HepG2 (cell line): ENCODE data around the gene AMZ2. TPM values are rescaled to one million over a fixed set of nuclear protein-coding genes. Genes with fewer than 3 reads are reported as not detected.

ENCODE experiments used
- ATAC-seq: fragments of 200-7000 bp; cut with Tn5 transposase; 3 replicates; pipeline ENCODE4 v1.9.1; 2020; ENCODE audit warnings: mild to moderate bottlenecking, moderate library complexity
- BruUV-seq: library from RNA; stranded (reverse); fragments of 400-500 nt; replicated peaks from 2 replicates; lab custom pipeline; 2021; lab: Mats Ljungman, UMichigan
- CTCF ChIA-PET: fragments of 300-600 bp; formaldehyde crosslinking; extraction: SDS; loops from one replicate; lab custom pipeline; 2021; ENCODE audit warnings: low total read pairs, inconsistent platforms, low intra/inter-chr PET ratio; lab: Yijun Ruan, JAX
- POLR2A ChIA-PET: fragments of 350-600 bp; sonication (Branson Sonifier 250); formaldehyde crosslinking; loops from one replicate; lab custom pipeline; 2020; ENCODE audit warnings: antibody characterized with exemption, inconsistent platforms; lab: Yijun Ruan, JAX
- DNase-seq: peaks from one replicate; pipeline ENCODE4 v3.0.0-alpha.2; 2015; ENCODE audit warnings: low spot score
- FAIRE-seq: peaks from 3 replicates; lab custom pipeline; 2011; peaks lifted over from hg19 to GRCh38; lab: Jason Lieb, UNC
- H2AFZ ChIP-seq: one replicate; pipeline ENCODE4 v1.6.1; 2011; ENCODE audit warnings: low read length, inconsistent platforms
- H3K27ac ChIP-seq: fragments of 300-600 bp; 3 replicates; pipeline ENCODE4 v1.8.0; 2011; ENCODE audit warnings: mixed run types, mild to moderate bottlenecking, mixed read lengths, low read length, inconsistent platforms; ENCODE audit not compliant: insufficient read depth; ENCODE audit errors: extremely low read length
- H3K27me3 ChIP-seq, 2 experiments: fragments of 200-600 bp in 1 of 2; 2 replicates in 1 of 2; 3 replicates in 1 of 2; pipeline versions ENCODE4 v1.6.0 to v1.8.0; 2011; ENCODE audit warnings: low read length in 2 of 2, mild to moderate bottlenecking in 2 of 2, moderate library complexity in 2 of 2, inconsistent platforms in 1 of 2; ENCODE audit not compliant: insufficient read depth in 2 of 2, control insufficient read depth in 1 of 2
- H3K36me3 ChIP-seq, 2 experiments: fragments of 200-600 bp in 1 of 2; replicated peaks in 1 of 2; 2 replicates in 1 of 2; 3 replicates in 1 of 2; pipeline versions ENCODE4 v1.5.1 to v1.8.0; 2011; ENCODE audit warnings: low read length in 2 of 2, inconsistent platforms in 1 of 2; ENCODE audit not compliant: insufficient read depth in 2 of 2, control insufficient read depth in 1 of 2
- H3K4me1 ChIP-seq: 2 replicates; pipeline ENCODE4 v1.5.1; 2012; ENCODE audit warnings: low read length, inconsistent platforms; ENCODE audit not compliant: insufficient read depth
- H3K4me2 ChIP-seq: 2 replicates; pipeline ENCODE4 v1.6.0; 2011; ENCODE audit warnings: low read depth, low read length, inconsistent platforms
- H3K4me3 ChIP-seq, 3 experiments: fragments of 200-600 bp in 1 of 3; sonication (generic), shearing (Covaris generic) in 1 of 3; replicated peaks in 1 of 3; 2 replicates each; pipeline ENCODE4 v1.5.1; 2011 to 2016; ENCODE audit warnings: low read length in 3 of 3, inconsistent platforms in 2 of 3, low read depth in 2 of 3, mild to moderate bottlenecking in 2 of 3, control low read depth in 1 of 3, mixed read lengths in 1 of 3; ENCODE audit not compliant: insufficient read depth in 1 of 3
- H3K79me2 ChIP-seq: one replicate; pipeline ENCODE4 v1.6.1; 2011; ENCODE audit warnings: low read length, inconsistent platforms; ENCODE audit not compliant: insufficient read depth
- H3K9ac ChIP-seq: 2 replicates; pipeline ENCODE4 v1.6.0; 2011; ENCODE audit warnings: mild to moderate bottlenecking, low read depth, low read length, inconsistent platforms; ENCODE audit not compliant: insufficient read depth
- H3K9me3 ChIP-seq: 2 replicates; pipeline ENCODE4 v1.5.1; 2012; ENCODE audit warnings: mild to moderate bottlenecking, low read length
- H4K20me1 ChIP-seq: 2 replicates; pipeline ENCODE4 v1.6.0; 2011; ENCODE audit warnings: inconsistent platforms, mild to moderate bottlenecking, low read length, moderate library complexity; ENCODE audit not compliant: insufficient read depth
- BHLHE40 ChIP-seq: IDR thresholded peaks from 2 replicates; pipeline ENCODE4 v1.6.1; 2011; ENCODE audit warnings: low read length, improper control_type of control experiment
- CBX5 ChIP-seq: sonication (generic); formaldehyde crosslinking; IDR thresholded peaks from 2 replicates; pipeline ENCODE4 v1.4.0; 2020; ENCODE audit warnings: missing genetic modification reagents, borderline replicate concordance
- HNF4A ChIP-seq: sonication (generic); formaldehyde crosslinking; IDR thresholded peaks from 2 replicates; pipeline ENCODE4 v1.4.0; 2020; ENCODE audit warnings: missing genetic modification reagents
- ISX ChIP-seq: sonication (generic); formaldehyde crosslinking; conservative IDR thresholded peaks from 2 replicates; pipeline ENCODE4 v1.5.0; 2020; ENCODE audit warnings: missing genetic modification reagents
- MZF1 ChIP-seq: sonication (generic); formaldehyde crosslinking; IDR thresholded peaks from 2 replicates; pipeline ENCODE4 v1.8.1; 2023; ENCODE audit warnings: mild to moderate bottlenecking, missing genetic modification reagents, borderline replicate concordance
- RNF2 ChIP-seq: fragments of 450-650 bp; conservative IDR thresholded peaks from 2 replicates; pipeline ENCODE4 v1.6.1; 2016; ENCODE audit warnings: low read depth
- SIX4 ChIP-seq: sonication (generic); formaldehyde crosslinking; IDR thresholded peaks from 2 replicates; pipeline ENCODE4 v1.4.0; 2020; ENCODE audit warnings: missing genetic modification reagents
- SRSF4 ChIP-seq: fragments of 200-400 bp; formaldehyde crosslinking; IDR thresholded peaks from one replicate; pipeline ENCODE4 v1.6.1; 2018; ENCODE audit warnings: mild to moderate bottlenecking, low read depth, low read length, moderate library complexity; ENCODE audit not compliant: poor library complexity, severe bottlenecking
- UBTF ChIP-seq: sonication (generic); formaldehyde crosslinking; IDR thresholded peaks from 2 replicates; pipeline ENCODE4 v1.4.0; 2020; ENCODE audit warnings: mild to moderate bottlenecking, missing genetic modification reagents
- ZFY ChIP-seq: sonication (generic); formaldehyde crosslinking; IDR thresholded peaks from 2 replicates; pipeline ENCODE4 v1.4.0; 2020; ENCODE audit warnings: missing genetic modification reagents
- ZHX1 ChIP-seq: sonication (generic); formaldehyde crosslinking; IDR thresholded peaks from 2 replicates; pipeline ENCODE4 v1.8.1; 2022; ENCODE audit warnings: low read depth, mild to moderate bottlenecking, missing genetic modification reagents
- ZNF710 ChIP-seq: sonication (generic); formaldehyde crosslinking; IDR thresholded peaks from 2 replicates; pipeline ENCODE4 v1.5.0; 2020; ENCODE audit warnings: mild to moderate bottlenecking, missing genetic modification reagents, borderline replicate concordance
- WGBS: methylation state at CpG from one replicate; pipeline ENCODE4 v1.1.6; 2017; ENCODE audit warnings: low lambda C conversion rate; 5-methylcytosine and 5-hydroxymethylcytosine counted together
- in situ Hi-C: cut with HindIII; loops from 2 replicates; pipeline ENCODE4 v1.10.0; 2017; ENCODE audit warnings: low pct_unique_long_range_greater_than_20kb; ENCODE audit not compliant: extremely low pct_ligation_motif_present
- intact Hi-C: fragments of 100-400 bp; cut with micrococcal nuclease; formaldehyde crosslinking; loops from one replicate; pipeline ENCODE4 v1.10.0; 2022; ENCODE audit not compliant: unreplicated experiment
- polyA plus RNA-seq, 8 experiments: library from polyadenylated mRNA; depleted of rRNA in 3 of 8; stranded (reverse) in 7 of 8; unstranded in 1 of 8; fragments of >200 nt; fragmentation: Illumina TruSeq in 4 of 8; extraction: Trizol in 4 of 8; gene quantifications; 2 replicates each; pipeline versions ENCODE4 v1.2.1 to v1.2.3, GENCODE V29; 2011 to 2016; ENCODE audit warnings: low read depth in 4 of 8, missing spikeins in 1 of 8, mixed read lengths in 1 of 8; ENCODE audit not compliant: insufficient read depth in 1 of 8
- total RNA-seq, 5 experiments: library from RNA; depleted of rRNA; stranded (reverse); fragments of >200 nt; fragmentation: Illumina TruSeq; extraction: Trizol; gene quantifications; 2 replicates each; pipeline ENCODE4 v1.2.3, GENCODE V29; 2016; ENCODE audit warnings: low read depth in 1 of 5

Gene AMZ2
- total and polyA plus RNA-seq, 2 of the 13 experiments (the other 11 are each of a cell fraction or from before 2014, with no cell fraction given): 86.9 to 90.2 TPM

- peak; percentile 79 for TF ChIP-seq BHLHE40
- no peak for TF ChIP-seq HNF4A
- TF ChIP-seq RNF2: peak; percentile 93
- TF ChIP-seq CBX5 (CRISPR knock-in tag): peak; percentile 11; the same call in 1 of the 2 replicates
- TF ChIP-seq ZNF710 (CRISPR knock-in tag): peak; percentile 40; the same call in 1 of the 2 replicates
These were observed at the start of gene AMZ2 (continued) for GRCh38 chr17:68247445-68248198.

GRCh38 chr17:68198931-68199836 lies 48.7 kb upstream of the AMZ2 start:
- in situ Hi-C loops (no loop called here), intact Hi-C loops (no loop called here)
- Histone ChIP-seq H3K4me3 (peak overlapping the region; percentile 18 to 62 (median 36); a peak in 5 of 6 replicates), H2AFZ (no peak overlapping the region), H4K20me1 (no peaks in the 10 kb centered on the region; the same call in 1 of the 2 replicates), H3K27ac (no peak overlapping the region), H3K9ac (no peak overlapping the region), H3K4me2 (peak overlapping the region; percentile 73), H3K36me3 (no peaks in the 10 kb centered on the region), H3K4me1 (peaks cover 29% of the 10 kb centered on the region), H3K9me3 (no peaks in the 10 kb centered on the region), H3K27me3 (peaks cover 24 to 74% of the 10 kb centered on the region in 2 experiments), H3K79me2 (no peaks in the 10 kb centered on the region)
- CTCF ChIA-PET: interaction anchor here (2.5 kb wide), 1 partner anchor 26 kb away, joined by 22 read pairs; no protein-coding TSS in a partner anchor
- POLR2A ChIA-PET: interaction anchor here (0.6 to 1.5 kb wide), 2 partner anchors 19 to 170 kb away, joined by 3 to 5 read pairs; no protein-coding TSS in a partner anchor
- ATAC-seq: peak; percentile 56
- no TSS peak for BruUV-seq
- no peak for DNase-seq
- no peak for FAIRE-seq
- 4% methylated on average over 47 of the region's 101 CpGs for WGBS
- TF ChIP-seq MZF1: no peak
- no peak for TF ChIP-seq ISX (CRISPR knock-in tag)
- peak; percentile 27; the same call in 1 of the 2 replicates for TF ChIP-seq ZFY (CRISPR knock-in tag)
- peak; percentile 22; the same call in 1 of the 2 replicates for TF ChIP-seq UBTF (CRISPR knock-in tag)
- peak; percentile 47; the same call in 1 of the 2 replicates for TF ChIP-seq ZHX1 (CRISPR knock-in tag)
- no peak for TF ChIP-seq SRSF4
- TF ChIP-seq SIX4 (CRISPR knock-in tag): no peak
